Keratinocyte (primary cell): Measurements from ENCODE around the gene NQO2.

Source experiments
- EZH2 ChIP-seq: IDR thresholded peaks from one replicate; pipeline ENCODE4 v1.6.1; 2012; ENCODE audit warnings: inconsistent platforms, mild to moderate bottlenecking, low read length, moderate library complexity
- TF ChIP-seq, protein P1 (sequence below), 3 experiments: IDR thresholded peaks in 1 of 3; conservative IDR thresholded peaks in 1 of 3; optimal IDR thresholded peaks in 1 of 3; 2 replicates in 2 of 3; 3 replicates in 1 of 3; pipeline versions ENCODE3 to v1.5.1; 2011; ENCODE audit warnings: low read length in 3 of 3, mild to moderate bottlenecking in 3 of 3, moderate library complexity in 2 of 3, control low read depth in 1 of 3, inconsistent platforms in 1 of 3; ENCODE audit not compliant: insufficient read depth in 2 of 3; ENCODE audit errors: extremely low read depth in 1 of 3

DNA sequence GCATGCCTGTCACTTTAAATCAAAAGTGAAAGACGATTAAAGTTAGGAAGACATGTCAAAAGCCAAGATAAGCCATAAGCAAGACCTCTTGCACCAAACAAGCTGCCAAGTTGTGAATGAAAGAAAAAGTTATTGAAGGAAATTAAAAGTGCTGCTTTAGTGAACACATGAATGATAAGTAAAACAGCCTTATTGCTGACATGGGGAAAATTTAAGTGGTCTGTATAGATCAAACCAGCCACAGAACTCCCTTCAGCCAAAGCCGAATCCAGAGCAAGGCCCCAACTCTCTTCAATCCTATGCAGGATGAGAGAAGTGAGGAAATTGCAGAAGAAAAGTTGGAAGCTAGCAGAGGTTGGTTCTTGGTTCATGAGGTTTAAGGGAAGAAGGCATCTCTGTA, 59.3 kb downstream of the NQO2 start:
- TF ChIP-seq, protein P1, sequence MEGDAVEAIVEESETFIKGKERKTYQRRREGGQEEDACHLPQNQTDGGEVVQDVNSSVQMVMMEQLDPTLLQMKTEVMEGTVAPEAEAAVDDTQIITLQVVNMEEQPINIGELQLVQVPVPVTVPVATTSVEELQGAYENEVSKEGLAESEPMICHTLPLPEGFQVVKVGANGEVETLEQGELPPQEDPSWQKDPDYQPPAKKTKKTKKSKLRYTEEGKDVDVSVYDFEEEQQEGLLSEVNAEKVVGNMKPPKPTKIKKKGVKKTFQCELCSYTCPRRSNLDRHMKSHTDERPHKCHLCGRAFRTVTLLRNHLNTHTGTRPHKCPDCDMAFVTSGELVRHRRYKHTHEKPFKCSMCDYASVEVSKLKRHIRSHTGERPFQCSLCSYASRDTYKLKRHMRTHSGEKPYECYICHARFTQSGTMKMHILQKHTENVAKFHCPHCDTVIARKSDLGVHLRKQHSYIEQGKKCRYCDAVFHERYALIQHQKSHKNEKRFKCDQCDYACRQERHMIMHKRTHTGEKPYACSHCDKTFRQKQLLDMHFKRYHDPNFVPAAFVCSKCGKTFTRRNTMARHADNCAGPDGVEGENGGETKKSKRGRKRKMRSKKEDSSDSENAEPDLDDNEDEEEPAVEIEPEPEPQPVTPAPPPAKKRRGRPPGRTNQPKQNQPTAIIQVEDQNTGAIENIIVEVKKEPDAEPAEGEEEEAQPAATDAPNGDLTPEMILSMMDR (optimal IDR thresholded peaks at IDR 0.05 in 1 of 3, IDR thresholded peaks at IDR 0.05 in 1 of 3, conservative IDR thresholded peaks at IDR 0.05 in 1 of 3; ENCODE audit: extremely low read depth in 1 of 3, insufficient read depth in 2 of 3, low read length in 3 of 3), result no peak
- TF ChIP-seq EZH2, result no peak
